ENCODE results near the gene CARS1. TPM values are rescaled to one million over a fixed set of nuclear protein-coding genes. Genes with fewer than 3 reads are reported as not detected.

Gene CARS1
- total and polyA plus RNA-seq, 2 of the 8 experiments (the other 6 are each of a cell fraction or from before 2014, with no cell fraction given), result 44.1 to 100 TPM

GRCh38 chr11:2983908-2984307 is 73.3 kb downstream of the CARS1 start (continued):
- TF ChIP-seq RFX5 (IDR thresholded peaks at IDR 0.05; ENCODE audit: borderline replicate concordance, low read depth, low read length) (no peak), TBP (IDR thresholded peaks at IDR 0.05; ENCODE audit: low read depth, low read length) (no peak)
